IMR-90 (cell line): Measurements from ENCODE around the gene RIMS4. TPM values are rescaled to one million over a fixed set of nuclear protein-coding genes. Genes with fewer than 3 reads are reported as not detected.

Experiments used
- ATAC-seq: fragments of 200-7000 bp; cut with Tn5 transposase; 2 replicates; pipeline ENCODE4 v1.9.1; 2020; ENCODE audit warnings: low read depth, mild to moderate bottlenecking, moderate library complexity
- BruUV-seq: library from RNA; stranded (reverse); fragments of 400-500 nt; replicated peaks from 2 replicates; lab custom pipeline; 2021; lab: Mats Ljungman, UMichigan
- CTCF ChIA-PET: fragments of 300-600 bp; formaldehyde crosslinking; extraction: SDS; loops from one replicate; lab custom pipeline; 2021; ENCODE audit warnings: antibody characterized with exemption; lab: Yijun Ruan, JAX
- POLR2A ChIA-PET: fragments of 300-600 bp; sonication (Branson Sonifier 250); formaldehyde crosslinking; loops from one replicate; lab custom pipeline; 2022; ENCODE audit warnings: antibody characterized with exemption; ENCODE audit not compliant: unreplicated experiment; lab: Charles Lee
- DNase-seq: peaks from one replicate; pipeline ENCODE4 v3.0.0; 2013
- H2AFZ ChIP-seq: replicated peaks from 2 replicates; pipeline ENCODE3; 2013; ENCODE audit warnings: low read length, mild to moderate bottlenecking; ENCODE audit not compliant: poor library complexity
- H2AK5ac ChIP-seq: 2 replicates; pipeline ENCODE4 v1.6.1; 2013; ENCODE audit warnings: low read depth, low read length, inconsistent platforms
- H2AK9ac ChIP-seq: replicated peaks from 2 replicates; pipeline ENCODE3; 2013; ENCODE audit warnings: mild to moderate bottlenecking, low read depth, low read length, moderate library complexity; ENCODE audit not compliant: poor library complexity
- H2BK120ac ChIP-seq: 2 replicates; pipeline ENCODE4 v1.6.1; 2013; ENCODE audit warnings: low read depth, low read length, inconsistent platforms
- H2BK15ac ChIP-seq: 3 replicates; pipeline ENCODE4 v1.6.1; 2013; ENCODE audit warnings: low read depth, low read length, inconsistent platforms
- H2BK20ac ChIP-seq: 2 replicates; pipeline ENCODE4 v1.6.1; 2013; ENCODE audit warnings: low read depth, mild to moderate bottlenecking, inconsistent platforms, low read length, moderate library complexity
- H2BK5ac ChIP-seq: 2 replicates; pipeline ENCODE4 v1.6.1; 2013; ENCODE audit warnings: mild to moderate bottlenecking, low read depth, low read length, inconsistent platforms; ENCODE audit not compliant: poor library complexity, severe bottlenecking
- H3K14ac ChIP-seq: replicated peaks from 2 replicates; pipeline ENCODE4 v1.6.1; 2013; ENCODE audit warnings: low read depth, low read length, inconsistent platforms
- H3K18ac ChIP-seq: 2 replicates; pipeline ENCODE4 v1.6.1; 2013; ENCODE audit warnings: low read depth, low read length, control low read depth
- H3K23ac ChIP-seq: 2 replicates; pipeline ENCODE4 v1.6.1; 2013; ENCODE audit warnings: low read depth, low read length, inconsistent platforms
- H3K27ac ChIP-seq: 2 replicates; pipeline ENCODE4 v1.5.1; 2013; ENCODE audit warnings: mild to moderate bottlenecking, control low read depth, low read length; ENCODE audit not compliant: insufficient read depth
- H3K27me3 ChIP-seq: 2 replicates; pipeline ENCODE4 v1.6.1; 2013; ENCODE audit warnings: low read length; ENCODE audit not compliant: control insufficient read depth, insufficient read depth
- H3K36me3 ChIP-seq: 2 replicates; pipeline ENCODE4 v1.6.1; 2013; ENCODE audit warnings: low read length, mixed read lengths; ENCODE audit not compliant: control insufficient read depth, insufficient read depth
- H3K4ac ChIP-seq: 2 replicates; pipeline ENCODE4 v1.6.1; 2013; ENCODE audit warnings: low read depth, low read length, inconsistent platforms
- H3K4me1 ChIP-seq: 2 replicates; pipeline ENCODE4 v1.6.1; 2013; ENCODE audit warnings: low read length, mixed read lengths; ENCODE audit not compliant: control insufficient read depth, insufficient read depth
- H3K4me2 ChIP-seq: 2 replicates; pipeline ENCODE4 v1.6.1; 2013; ENCODE audit warnings: low read depth, mild to moderate bottlenecking, control low read depth, low read length, moderate library complexity
- H3K4me3 ChIP-seq: 2 replicates; pipeline ENCODE4 v1.5.1; 2013; ENCODE audit warnings: low read depth, mild to moderate bottlenecking, control low read depth, low read length, moderate library complexity; ENCODE audit not compliant: insufficient read depth
- H3K56ac ChIP-seq: 2 replicates; pipeline ENCODE4 v1.6.1; 2013; ENCODE audit warnings: low read length, inconsistent platforms; ENCODE audit not compliant: insufficient read depth; ENCODE audit errors: extremely low read depth
- H3K79me1 ChIP-seq, 2 experiments: 2 replicates each; pipeline ENCODE4 v1.6.1; 2013; ENCODE audit warnings: low read length in 2 of 2, inconsistent platforms in 1 of 2, low read depth in 1 of 2
- H3K9ac ChIP-seq: 2 replicates; pipeline ENCODE4 v1.6.1; 2013; ENCODE audit warnings: low read depth, low read length, control low read depth
- H3K9me1 ChIP-seq: 2 replicates; pipeline ENCODE4 v1.6.1; 2013; ENCODE audit warnings: low read length, inconsistent platforms; ENCODE audit not compliant: insufficient read depth
- H3K9me3 ChIP-seq: 2 replicates; pipeline ENCODE4 v1.6.1; 2013; ENCODE audit warnings: low read length; ENCODE audit not compliant: control insufficient read depth, insufficient read depth
- H4K20me1 ChIP-seq: 2 replicates; pipeline ENCODE4 v1.6.1; 2013; ENCODE audit warnings: low read length, inconsistent platforms; ENCODE audit not compliant: insufficient read depth
- H4K5ac ChIP-seq: 2 replicates; pipeline ENCODE4 v1.6.1; 2013; ENCODE audit warnings: mild to moderate bottlenecking, low read depth, low read length, control low read depth
- H4K8ac ChIP-seq, 2 experiments: 2 replicates each; pipeline ENCODE4 v1.6.1; 2013; ENCODE audit warnings: low read depth in 2 of 2, low read length in 2 of 2, control low read depth in 1 of 2, inconsistent platforms in 1 of 2
- H4K91ac ChIP-seq: 2 replicates; pipeline ENCODE4 v1.6.1; 2013; ENCODE audit warnings: low read depth, low read length, inconsistent platforms; ENCODE audit not compliant: insufficient read depth
- BHLHE40 ChIP-seq: fragments of 150-350 bp; IDR thresholded peaks from 2 replicates; pipeline ENCODE4 v1.6.1; 2016; ENCODE audit warnings: mild to moderate bottlenecking, low read depth, low read length
- CEBPB ChIP-seq: IDR thresholded peaks from 2 replicates; pipeline ENCODE4 v1.6.1; 2012; ENCODE audit warnings: low read depth, low read length, improper control_type of control experiment
- CHD1 ChIP-seq: IDR thresholded peaks from 2 replicates; pipeline ENCODE4 v1.6.1; 2012; ENCODE audit warnings: low read depth, low read length, improper control_type of control experiment
- CTCF ChIP-seq: conservative IDR thresholded peaks from 2 replicates; pipeline ENCODE4 v1.5.1; 2012; ENCODE audit warnings: mild to moderate bottlenecking, low read depth, low read length, improper control_type of control experiment
- ELK1 ChIP-seq: fragments of 150-350 bp; IDR thresholded peaks from 2 replicates; pipeline ENCODE4 v1.6.1; 2016; ENCODE audit warnings: low read depth, mild to moderate bottlenecking, low read length, moderate library complexity, borderline replicate concordance
- FOS ChIP-seq: fragments of 150-350 bp; IDR thresholded peaks from 2 replicates; pipeline ENCODE4 v1.6.1; 2016; ENCODE audit warnings: low read depth, low read length
- MAFK ChIP-seq: IDR thresholded peaks from 2 replicates; pipeline ENCODE4 v1.6.1; 2012; ENCODE audit warnings: low read depth, low read length, improper control_type of control experiment
- MAZ ChIP-seq: IDR thresholded peaks from 2 replicates; pipeline ENCODE4 v1.6.1; 2012; ENCODE audit warnings: low read depth, mild to moderate bottlenecking, low read length, improper control_type of control experiment, moderate library complexity, borderline replicate concordance
- NFE2L2 ChIP-seq: fragments of 150-350 bp; IDR thresholded peaks from 2 replicates; pipeline ENCODE4 v1.6.1; 2016; ENCODE audit warnings: low read depth, mild to moderate bottlenecking, low read length
- POLR2A ChIP-seq: IDR thresholded peaks from 2 replicates; pipeline ENCODE4 v1.6.1; 2012; ENCODE audit warnings: mild to moderate bottlenecking, low read depth, low read length
- RAD21 ChIP-seq: IDR thresholded peaks from 2 replicates; pipeline ENCODE4 v1.6.1; 2012; ENCODE audit warnings: low read length, improper control_type of control experiment
- RCOR1 ChIP-seq: IDR thresholded peaks from 2 replicates; pipeline ENCODE4 v1.6.1; 2012; ENCODE audit warnings: mild to moderate bottlenecking, low read length, improper control_type of control experiment; ENCODE audit not compliant: insufficient replicate concordance
- SMC3 ChIP-seq: fragments of 150-350 bp; IDR thresholded peaks from 2 replicates; pipeline ENCODE4 v1.6.1; 2016; ENCODE audit warnings: low read depth, mild to moderate bottlenecking, antibody characterized with exemption, low read length, moderate library complexity
- USF2 ChIP-seq: fragments of 150-350 bp; IDR thresholded peaks from 2 replicates; pipeline ENCODE4 v1.6.1; 2017; ENCODE audit warnings: mild to moderate bottlenecking, antibody characterized with exemption, low read length, low read depth
- WGBS, 2 experiments: methylation state at CpG; one replicate each; pipeline versions ENCODE4 v1.1.5 to v1.1.7; 2013; ENCODE audit warnings: missing lambda C conversion rate in 2 of 2; ENCODE audit not compliant: insufficient read length in 1 of 2; ENCODE audit errors: extremely low coverage in 2 of 2; 5-methylcytosine and 5-hydroxymethylcytosine counted together
- dilution Hi-C: fragments of 300-500 bp; cut with HindIII; formaldehyde crosslinking; loops from one replicate; pipeline ENCODE4 v1.14.3; 2018; ENCODE audit warnings: low sequenced_read_pairs; ENCODE audit not compliant: unreplicated experiment
- in situ Hi-C: fragments of 300-500 bp; cut with MboI; formaldehyde crosslinking; loops from 3 replicates; pipeline ENCODE4 v1.14.3; 2019; ENCODE audit warnings: low sequenced_read_pairs, inconsistent platforms, mixed read lengths
- intact Hi-C: fragments of 100-400 bp; cut with micrococcal nuclease; formaldehyde crosslinking; loops from 2 replicates; pipeline ENCODE4 v1.10.0; 2022
- polyA plus RNA-seq, 3 experiments: library from polyadenylated mRNA; depleted of rRNA; stranded (reverse); fragments of >200 nt; gene quantifications; 2 replicates each; pipeline ENCODE4 v1.2.3, GENCODE V29; 2012; ENCODE audit warnings: low replicate concordance in 1 of 3
- total RNA-seq: library from RNA; depleted of rRNA; stranded (reverse); fragments of >200 nt; gene quantifications from 2 replicates; pipeline ENCODE4 v1.2.3, GENCODE V29; 2012

The RIMS4 gene
- total and polyA plus RNA-seq, 2 of the 4 experiments (the other 2 are of a cell fraction), result not detected

- no peak for DNase-seq
- Histone ChIP-seq H2AFZ (no peak overlapping the region), H2BK5ac (no peak overlapping the region), H3K36me3 (no peaks in the 10 kb centered on the region), H2BK120ac (no peak overlapping the region), H4K20me1 (no peaks in the 10 kb centered on the region; the same call in 1 of the 2 replicates), H3K4me1 (peaks cover 14% of the 10 kb centered on the region), H2AK9ac (no peak overlapping the region), H3K56ac (no peak overlapping the region), H3K27ac (no peak overlapping the region), H3K4ac (no peak overlapping the region), H3K9ac (no peak overlapping the region), H3K27me3 (0 out of 2 replicates have a peak, but pooled peaks cover 4% of the 10 kb centered on the region), H3K4me2 (no peak overlapping the region), H2AK5ac (peak overlapping the region; percentile 15; the same call in 1 of the 2 replicates), H4K5ac (no peak overlapping the region), H3K9me3 (no peaks in the 10 kb centered on the region), H2BK20ac (no peak overlapping the region), H3K4me3 (no peak overlapping the region), H4K91ac (no peak overlapping the region), H3K9me1 (peaks cover 9% of the 10 kb centered on the region; the same call in 1 of the 2 replicates), H3K23ac (no peak overlapping the region), H3K14ac (no peak overlapping the region), H3K18ac (no peak overlapping the region), H2BK15ac (no peak overlapping the region), H4K8ac (no peak overlapping the region), H3K79me1 (no peaks in the 10 kb centered on the region)
- POLR2A ChIA-PET, result no interaction called here
- ATAC-seq, result no peak
- no TSS peak for BruUV-seq
- TF ChIP-seq CTCF (0 out of 2 replicates have a peak, but pooled peaks have one; percentile 20), MAZ (peak; percentile 26; the same call in 1 of the 2 replicates), BHLHE40 (no peak), FOS (no peak), MAFK (no peak), SMC3 (no peak), NFE2L2 (no peak), RCOR1 (no peak), CEBPB (no peak), CHD1 (no peak), RAD21 (no peak), POLR2A (no peak), USF2 (no peak), ELK1 (no peak)
- intact Hi-C loops, result no loop called here
- WGBS, 2 experiments, result 73% methylated on average over 6 of the region's 10 CpGs; no CpG with 5 or more reads in 1 of the 2 experiments
- in situ Hi-C loops, result no loop called here
- CTCF ChIA-PET, result interaction anchor here (1.0 kb wide), 1 partner anchor 13 kb away, joined by 5 read pairs; no protein-coding TSS in a partner anchor
- dilution Hi-C loops, result no loop called here
These were observed 92.4 kb downstream of the RIMS4 start for GRCh38 chr20:44717986-44718385.
